Naive B cell (primary cell): ENCODE results near the gene TPRA1. TPM values are rescaled to one million over a fixed set of nuclear protein-coding genes. Genes with fewer than 3 reads are reported as not detected.

Experiments used
- ATAC-seq, 2 donors: fragments of 150-1000 bp; cut with Tn5 transposase; 2 replicates each; pipeline ENCODE4 v1.10.0; 2021; ENCODE audit warnings: low read depth in 2 of 2, mild to moderate bottlenecking in 2 of 2, moderate library complexity in 2 of 2
- DNase-seq: peaks from one replicate; pipeline ENCODE4 v3.0.0; 2022
- H3K27ac Mint-ChIP-seq, 6 donors: one replicate each; pipeline ENCODE4 v1.8.0; 2020 to 2022; ENCODE audit warnings: mild to moderate bottlenecking in 6 of 6, mixed read lengths in 6 of 6, moderate library complexity in 5 of 6, inconsistent platforms in 2 of 6
- H3K27me3 Mint-ChIP-seq, 3 donors: one replicate each; pipeline ENCODE4 v1.8.0; 2021 to 2022; ENCODE audit warnings: mixed read lengths in 3 of 3, mild to moderate bottlenecking in 1 of 3
- H3K36me3 Mint-ChIP-seq, 2 donors: one replicate each; pipeline ENCODE4 v1.8.0; 2020 to 2022; ENCODE audit warnings: mixed read lengths in 2 of 2, inconsistent platforms in 1 of 2, mild to moderate bottlenecking in 1 of 2
- H3K4me1 Mint-ChIP-seq, 3 donors: one replicate each; pipeline ENCODE4 v1.8.0; 2020 to 2022; ENCODE audit warnings: mixed read lengths in 3 of 3, inconsistent platforms in 1 of 3, mild to moderate bottlenecking in 1 of 3, moderate library complexity in 1 of 3
- H3K4me3 Mint-ChIP-seq, 8 donors: one replicate each; pipeline ENCODE4 v1.8.0; 2020 to 2022; ENCODE audit warnings: mild to moderate bottlenecking in 8 of 8, mixed read lengths in 8 of 8, moderate library complexity in 8 of 8, inconsistent platforms in 2 of 8
- H3K9me3 Mint-ChIP-seq, 7 donors: one replicate each; pipeline ENCODE4 v1.8.0; 2020 to 2022; ENCODE audit warnings: mixed read lengths in 7 of 7, mild to moderate bottlenecking in 5 of 7, inconsistent platforms in 2 of 7, moderate library complexity in 1 of 7
- polyA plus RNA-seq, 6 donors: library from polyadenylated mRNA; unstranded; fragments of 300-500 nt; fragmentation: Illumina TruSeq; gene quantifications; one replicate each; pipeline ENCODE4 v1.2.3, GENCODE V29; 2021; ENCODE audit warnings: low read depth in 6 of 6

TPRA1 gene
- polyA plus RNA-seq, 6 donors from 2014 or later: 11.0 to 37.0 (median 18.2) TPM

DNA sequence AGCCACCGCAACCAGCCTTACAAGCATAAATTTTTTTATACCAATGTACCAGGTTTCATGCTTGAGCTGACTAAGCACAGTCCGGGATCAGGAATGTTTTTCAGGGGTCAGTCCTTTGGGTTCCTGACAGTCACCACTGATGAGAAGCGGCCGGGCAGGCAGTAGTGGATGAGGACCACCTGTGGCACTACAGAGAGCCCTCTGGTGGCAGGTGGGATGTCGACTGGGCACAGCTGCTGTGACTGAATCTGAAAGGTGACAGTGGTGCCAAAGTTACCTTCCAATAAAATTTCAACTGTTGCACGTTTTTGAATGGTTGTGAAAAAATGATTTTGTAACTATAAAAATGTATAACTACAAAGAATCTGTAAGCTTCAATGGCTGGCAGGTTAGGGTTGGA lies 34.0 kb downstream of the TPRA1 start:
- peaks cover 0 to 15% of the 10 kb centered on the region in 2 donors for H3K36me3 Mint-ChIP-seq
- ATAC-seq: no peak
- H3K27ac Mint-ChIP-seq: no peak overlapping the region
- H3K4me3 Mint-ChIP-seq: no peak overlapping the region
- peaks cover 0 to 8% (median 7%) of the 10 kb centered on the region in 3 donors for H3K4me1 Mint-ChIP-seq
- DNase-seq: no peak
- peaks cover 5 to 13% (median 12%) of the 10 kb centered on the region in 7 donors for H3K9me3 Mint-ChIP-seq
- H3K27me3 Mint-ChIP-seq: peaks cover 5 to 32% (median 6%) of the 10 kb centered on the region in 3 donors

DNA sequence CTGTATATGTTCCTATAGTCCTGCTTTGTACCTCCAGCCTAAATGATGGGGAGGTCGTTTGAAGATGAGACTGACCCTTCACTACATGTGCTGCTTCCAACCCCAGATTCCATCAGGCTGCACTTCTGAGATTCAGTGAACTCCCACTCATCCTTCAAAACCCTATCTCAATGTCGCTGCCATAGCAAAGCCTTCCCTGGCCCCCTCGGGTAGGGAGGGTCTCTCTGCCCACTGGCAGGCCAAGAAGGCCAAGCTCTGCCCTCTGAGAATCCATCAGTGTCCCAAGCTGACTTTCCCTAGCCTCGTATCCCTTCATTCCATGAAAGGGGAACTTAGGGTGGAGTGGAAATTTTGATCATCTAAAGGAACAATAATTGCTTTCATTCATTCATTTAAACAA lies 35.4 kb downstream of the TPRA1 start:
- Mint-ChIP-seq H3K27ac (peak overlapping the region in 1 of 6 donors; percentile 72), H3K36me3 (peaks cover 0 to 7% of the 10 kb centered on the region in 2 donors), H3K4me1 (peaks cover 0 to 2% (median under 1%) of the 10 kb centered on the region in 3 donors), H3K9me3 (peaks cover 2 to 10% (median 6%) of the 10 kb centered on the region in 7 donors), H3K27me3 (peaks cover 5 to 37% (median 8%) of the 10 kb centered on the region in 3 donors), H3K4me3 (no peak overlapping the region)
- no peak for DNase-seq
- ATAC-seq: no peak

DNA sequence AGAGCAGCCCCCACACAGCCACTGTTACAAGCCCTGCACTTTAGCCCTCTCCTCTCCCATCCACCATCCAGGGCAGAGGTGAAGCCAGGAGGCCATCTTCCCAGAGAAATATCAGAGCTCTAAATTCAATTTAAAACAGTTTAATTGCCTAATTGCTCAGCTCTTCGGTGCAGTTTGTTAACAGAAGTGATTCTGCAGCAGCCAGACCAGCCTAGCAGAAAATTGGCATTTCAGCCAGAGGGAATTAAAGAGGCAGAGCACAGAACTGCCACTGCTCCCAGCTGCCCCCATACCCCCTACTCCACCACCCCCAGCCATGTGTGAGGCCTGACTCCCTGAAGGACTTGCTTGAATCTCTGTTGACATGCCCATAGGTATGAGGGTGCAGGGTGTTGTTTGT lies 38.5 kb downstream of the TPRA1 start:
- Mint-ChIP-seq H3K27ac (no peak overlapping the region), H3K4me3 (peak overlapping the region in 1 of 8 donors; percentile 11), H3K27me3 (peaks cover 5 to 33% (median 10%) of the 10 kb centered on the region in 3 donors), H3K9me3 (no peaks in the 10 kb centered on the region), H3K4me1 (peaks cover 7 to 8% (median 7%) of the 10 kb centered on the region in 3 donors), H3K36me3 (no peaks in the 10 kb centered on the region)
- DNase-seq: no peak
- no peak for ATAC-seq

DNA sequence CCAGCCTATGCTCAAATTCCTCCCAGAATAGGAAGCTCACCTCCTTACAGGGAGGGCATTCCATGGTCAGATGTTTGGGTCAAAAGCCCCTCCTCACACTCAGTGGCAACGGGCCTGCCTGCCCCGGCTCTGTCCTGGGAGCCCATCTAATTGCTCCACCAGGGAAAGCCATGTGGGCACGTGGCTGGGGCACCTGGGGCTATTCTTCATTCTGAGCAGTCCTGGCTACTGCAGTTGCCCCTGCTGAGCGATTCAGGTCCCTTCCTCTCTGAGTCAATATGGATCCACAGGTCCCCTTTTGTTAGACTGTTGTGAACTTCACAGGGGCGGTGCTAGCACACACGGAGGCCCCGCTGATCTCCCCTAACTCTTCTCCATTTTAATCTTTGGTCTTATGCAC lies 39.4 kb downstream of the TPRA1 start:
- Mint-ChIP-seq H3K4me1 (peaks cover 13 to 15% (median 14%) of the 10 kb centered on the region in 3 donors), H3K27ac (no peak overlapping the region), H3K27me3 (peaks cover 5 to 28% (median 10%) of the 10 kb centered on the region in 3 donors), H3K9me3 (no peaks in the 10 kb centered on the region), H3K4me3 (peak overlapping the region in 1 of 8 donors; percentile 11), H3K36me3 (no peaks in the 10 kb centered on the region)
- DNase-seq: no peak
- ATAC-seq: no peak

DNA sequence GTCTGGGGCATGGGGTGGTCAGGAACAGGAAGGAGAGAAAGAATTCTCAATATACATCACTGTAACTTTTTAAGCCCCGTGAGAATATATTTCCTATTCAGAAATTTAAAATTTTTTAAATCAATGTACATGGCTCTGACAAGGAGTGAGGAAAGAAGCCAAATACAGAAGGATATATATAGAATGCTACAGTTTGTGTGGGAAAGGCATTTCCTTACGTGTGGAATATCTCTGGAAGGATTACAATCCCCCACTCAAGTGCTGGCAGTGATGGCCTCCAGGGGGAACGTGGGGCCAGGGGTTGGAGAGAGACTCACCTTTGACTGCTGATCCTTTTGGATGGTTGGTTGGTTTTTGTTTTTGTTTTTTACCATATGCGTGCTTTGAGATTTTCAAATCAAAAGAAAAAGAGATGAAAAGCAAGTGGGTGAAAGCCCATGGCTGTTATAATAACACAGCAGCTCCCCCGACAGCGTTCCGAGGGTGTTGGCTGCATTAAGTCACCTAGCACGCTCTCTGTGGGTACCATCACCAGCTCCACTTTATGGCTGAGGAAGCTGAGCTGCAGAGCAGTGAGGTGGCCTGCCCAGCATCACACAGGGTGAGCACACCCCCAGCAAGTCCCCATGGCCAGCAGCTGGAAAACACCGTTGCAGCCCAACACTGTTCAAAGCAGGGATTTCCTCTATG lies 39.9 kb downstream of the TPRA1 start:
- Mint-ChIP-seq H3K4me3 (no peak overlapping the region), H3K27me3 (peaks cover 5 to 28% (median 10%) of the 10 kb centered on the region in 3 donors), H3K4me1 (peaks cover 13 to 15% (median 14%) of the 10 kb centered on the region in 3 donors), H3K36me3 (no peaks in the 10 kb centered on the region), H3K9me3 (no peaks in the 10 kb centered on the region), H3K27ac (no peak overlapping the region)
- ATAC-seq: no peak
- DNase-seq: no peak

DNA sequence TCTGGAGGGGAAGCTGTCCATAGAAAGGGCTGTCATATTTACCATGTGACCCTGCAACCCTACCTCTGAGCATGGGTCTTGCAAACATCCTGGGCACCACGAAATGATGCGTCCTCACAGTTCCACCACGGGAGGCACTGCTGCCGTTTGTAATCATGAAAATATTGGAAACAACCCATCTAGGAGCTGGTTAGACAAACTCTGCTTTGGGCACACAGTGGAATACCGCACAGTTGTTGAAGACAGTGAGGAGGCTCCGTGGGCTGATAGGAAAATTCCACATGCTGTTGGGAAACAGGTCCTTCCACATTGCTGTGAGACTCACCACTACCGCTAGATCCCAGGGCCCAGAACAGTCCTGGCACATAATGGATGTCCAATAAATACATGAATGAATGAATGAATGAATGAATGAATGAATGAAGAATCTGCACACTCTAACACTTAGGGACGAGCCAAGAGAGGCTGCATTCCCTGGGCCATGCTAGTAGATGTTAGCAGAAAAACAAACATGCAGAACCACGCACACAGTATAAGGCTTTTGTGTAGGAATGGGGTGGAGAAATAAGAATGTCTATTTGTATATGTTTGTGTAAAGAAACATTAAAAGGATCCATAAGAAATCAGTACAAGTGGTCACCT lies 40.6 kb downstream of the TPRA1 start:
- H3K9me3 Mint-ChIP-seq: no peaks in the 10 kb centered on the region
- ATAC-seq (no peak), DNase-seq (no peak)
- H3K36me3 Mint-ChIP-seq: no peaks in the 10 kb centered on the region
- peaks cover 13 to 15% (median 15%) of the 10 kb centered on the region in 3 donors for H3K4me1 Mint-ChIP-seq
- no peak overlapping the region for H3K27ac Mint-ChIP-seq
- H3K27me3 Mint-ChIP-seq: peaks cover under 1 to 26% (median 7%) of the 10 kb centered on the region in 3 donors
- peak overlapping the region in 1 of 8 donors; percentile 47 for H3K4me3 Mint-ChIP-seq

DNA sequence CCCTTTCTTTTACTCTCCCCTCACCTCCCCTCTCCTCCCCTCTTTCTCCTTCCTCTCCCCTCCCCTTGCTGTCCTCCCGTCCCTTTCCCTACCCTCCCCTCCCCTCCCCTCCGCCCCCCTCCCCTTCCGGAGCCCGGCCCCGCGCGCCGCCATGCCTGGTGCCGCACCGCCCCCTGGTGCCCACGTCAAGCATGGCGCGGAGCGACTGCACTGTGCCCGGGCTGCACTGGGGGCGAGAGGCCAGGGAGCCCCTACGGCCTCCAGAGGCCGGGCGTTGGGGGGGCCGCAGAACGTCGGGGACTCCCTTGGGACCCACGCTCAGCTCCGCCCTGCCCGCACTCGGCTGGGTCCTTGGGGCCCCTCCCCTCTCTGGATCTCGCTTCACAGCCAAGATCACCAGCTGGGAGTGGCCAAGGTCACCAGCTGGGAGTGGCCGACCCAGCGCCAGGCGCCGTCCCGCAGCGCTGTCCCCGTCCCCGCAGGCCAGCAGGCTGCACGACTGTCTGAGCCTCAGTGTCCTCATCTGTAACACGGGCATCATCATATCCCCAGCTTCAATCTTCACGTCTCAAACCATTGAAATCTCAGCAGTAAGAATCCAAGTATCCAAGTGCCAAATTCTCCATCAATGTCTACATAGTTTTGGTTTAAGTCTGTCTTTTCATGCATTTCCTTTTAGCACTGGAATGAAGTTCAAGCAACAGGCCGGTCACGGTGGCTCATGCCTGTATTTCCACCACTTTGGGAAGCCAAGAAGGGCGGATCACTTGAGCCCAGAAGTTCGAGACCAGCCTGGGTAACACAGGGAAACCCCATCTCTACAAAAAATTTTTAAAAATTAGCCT lies 42.5 kb downstream of the TPRA1 start:
- H3K9me3 Mint-ChIP-seq: no peaks in the 10 kb centered on the region
- peak overlapping the region in 1 of 6 donors; percentile 63 for H3K27ac Mint-ChIP-seq
- peak overlapping the region; percentile 71 to 90 (median 84) for H3K4me3 Mint-ChIP-seq
- peaks cover 13 to 17% (median 15%) of the 10 kb centered on the region in 3 donors for H3K4me1 Mint-ChIP-seq
- ATAC-seq (peak; percentile 83 to 86), DNase-seq (peak; percentile 61)
- H3K27me3 Mint-ChIP-seq: peaks cover 0 to 9% (median 7%) of the 10 kb centered on the region in 3 donors
- no peaks in the 10 kb centered on the region for H3K36me3 Mint-ChIP-seq

DNA sequence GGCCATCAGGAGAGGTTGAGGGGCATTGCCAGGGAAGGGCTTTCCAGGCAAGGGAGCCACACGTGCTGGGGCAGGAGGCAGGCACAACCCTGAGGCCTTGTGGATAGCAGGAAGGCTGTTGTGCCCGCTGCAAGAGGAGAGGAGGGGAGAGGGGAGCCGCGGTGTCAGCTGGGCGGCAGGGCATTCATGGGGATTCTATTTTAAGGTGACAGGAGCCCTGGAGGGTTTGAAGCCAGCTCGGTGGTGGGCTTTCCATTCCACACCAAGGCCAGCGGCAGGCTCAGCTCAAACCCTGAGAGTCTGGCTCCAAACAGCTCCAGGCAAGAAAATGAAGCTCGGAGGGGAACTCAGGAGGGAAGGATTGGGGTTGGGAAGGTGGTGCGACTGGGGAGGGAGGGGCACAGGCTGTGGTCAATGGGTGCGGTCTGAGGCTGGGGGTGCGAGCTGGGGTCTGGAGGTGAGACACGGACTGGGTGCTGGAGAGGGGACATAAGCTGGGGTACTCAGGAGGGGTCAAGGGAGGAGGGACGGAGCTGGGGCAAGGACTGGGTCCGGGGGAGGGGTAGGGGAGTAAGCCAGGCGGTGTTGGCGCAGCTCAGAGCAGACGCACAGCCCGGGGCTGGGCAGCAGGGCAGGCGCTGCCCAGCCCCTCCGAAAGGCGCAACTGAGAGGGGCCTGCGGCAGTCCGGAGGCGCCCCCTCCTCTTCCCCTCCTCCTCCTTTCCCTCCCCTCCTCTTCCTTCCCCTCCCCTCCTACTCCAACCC lies 43.4 kb downstream of the TPRA1 start:
- Mint-ChIP-seq H3K27ac (peak overlapping the region in 4 of 6 donors; percentile 3 to 89 (median 54)), H3K4me3 (peak overlapping the region; percentile 53 to 90 (median 83)), H3K9me3 (no peaks in the 10 kb centered on the region), H3K27me3 (peaks cover 0 to 9% (median 4%) of the 10 kb centered on the region in 3 donors), H3K4me1 (peaks cover 13 to 17% (median 15%) of the 10 kb centered on the region in 3 donors), H3K36me3 (no peaks in the 10 kb centered on the region)
- DNase-seq: no peak
- ATAC-seq: peak in 1 of 2 donors; percentile 7

DNA sequence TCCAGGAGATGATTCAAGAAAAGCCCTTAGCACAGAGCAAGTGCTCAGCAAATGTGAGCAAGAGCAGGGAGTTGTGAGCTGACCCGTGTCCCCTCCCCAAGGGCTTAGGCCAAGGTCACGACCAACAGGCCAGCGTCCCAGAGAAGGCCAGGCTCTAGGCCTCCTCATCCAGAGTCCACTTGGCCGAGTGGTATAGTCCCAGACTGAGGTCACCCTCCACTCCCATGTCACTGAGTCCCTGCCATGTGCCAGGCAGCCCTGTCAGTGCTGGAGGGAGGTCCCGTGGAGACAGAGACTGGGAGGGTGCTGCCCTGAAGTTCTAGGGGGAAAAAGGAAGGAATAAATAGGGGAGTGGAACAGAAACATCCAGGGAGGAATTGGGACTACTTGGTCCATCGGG lies 44.0 kb downstream of the TPRA1 start:
- H3K4me1 Mint-ChIP-seq: peaks cover 13 to 17% (median 15%) of the 10 kb centered on the region in 3 donors
- no peak for ATAC-seq
- H3K27ac Mint-ChIP-seq: peak overlapping the region in 3 of 6 donors; percentile 3 to 90 (median 89)
- H3K4me3 Mint-ChIP-seq: peak overlapping the region in 7 of 8 donors; percentile 53 to 90 (median 79)
- H3K27me3 Mint-ChIP-seq: peaks cover 0 to 4% (median 4%) of the 10 kb centered on the region in 3 donors
- DNase-seq: no peak
- no peaks in the 10 kb centered on the region for H3K36me3 Mint-ChIP-seq
- H3K9me3 Mint-ChIP-seq: no peaks in the 10 kb centered on the region

DNA sequence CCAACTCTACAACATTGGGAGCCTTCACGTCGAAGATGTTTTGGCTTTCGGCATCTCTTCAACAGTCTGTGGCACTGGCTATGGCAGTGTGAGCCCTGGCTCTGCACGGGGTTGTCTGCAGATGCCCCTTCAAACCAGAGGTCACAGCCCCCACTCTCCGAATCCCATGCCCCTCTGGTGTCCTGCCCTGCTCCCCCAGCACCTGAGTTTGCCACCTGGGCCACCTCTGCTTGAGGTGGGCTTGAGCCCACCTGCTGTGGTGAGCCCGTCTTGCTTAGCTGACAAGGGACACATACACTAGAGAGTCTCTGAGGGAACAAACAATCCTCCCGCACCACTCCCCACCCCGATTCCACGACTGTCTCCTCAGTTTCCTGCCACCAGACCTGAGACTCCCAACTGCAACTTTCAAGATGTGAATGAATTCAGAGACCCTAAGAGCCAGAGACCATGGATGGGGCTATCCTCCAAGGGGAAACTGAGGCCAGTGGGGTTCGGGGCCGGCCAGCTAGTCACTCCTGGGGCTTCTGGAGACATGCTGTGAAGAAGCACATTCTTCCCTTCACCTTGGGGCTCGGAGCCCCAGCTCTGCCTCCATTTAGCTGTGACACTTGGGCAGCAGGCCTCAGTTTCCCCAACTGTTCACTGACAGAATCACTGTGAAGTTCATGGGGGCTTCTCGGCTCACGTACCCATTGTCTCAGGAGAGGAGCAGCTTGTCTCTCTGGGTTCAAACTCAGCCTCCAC lies 44.6 kb downstream of the TPRA1 start:
- no peaks in the 10 kb centered on the region for H3K9me3 Mint-ChIP-seq
- peak overlapping the region in 1 of 6 donors; percentile 26 for H3K27ac Mint-ChIP-seq
- DNase-seq: no peak
- H3K4me1 Mint-ChIP-seq: peaks cover 13 to 17% (median 15%) of the 10 kb centered on the region in 3 donors
- no peaks in the 10 kb centered on the region for H3K36me3 Mint-ChIP-seq
- peaks cover 0 to 4% (median 0%) of the 10 kb centered on the region in 3 donors for H3K27me3 Mint-ChIP-seq
- H3K4me3 Mint-ChIP-seq: peak overlapping the region in 4 of 8 donors; percentile 33 to 79 (median 62)
- no peak for ATAC-seq

DNA sequence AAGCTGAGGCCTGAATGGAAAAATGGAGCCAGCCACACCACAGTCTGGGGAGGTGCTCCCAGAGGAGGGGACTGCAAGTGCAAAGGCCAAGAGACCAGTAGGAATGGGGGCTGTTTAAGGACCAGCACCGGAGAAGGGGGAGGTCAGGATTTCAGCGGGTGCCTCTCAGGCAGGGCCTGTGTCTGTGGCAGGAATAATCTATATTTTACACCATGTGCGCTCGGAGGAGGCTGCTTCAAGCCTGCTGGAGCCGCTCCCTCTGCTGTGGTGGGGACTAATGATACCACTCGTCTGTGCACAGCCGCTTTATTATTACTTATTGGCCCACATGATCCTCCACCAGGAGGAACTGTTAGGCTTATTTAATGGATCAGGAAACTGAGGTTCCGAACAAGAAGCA lies 45.3 kb downstream of the TPRA1 start:
- Mint-ChIP-seq H3K4me1 (peaks cover 13 to 17% (median 15%) of the 10 kb centered on the region in 3 donors), H3K27ac (peak overlapping the region in 1 of 6 donors; percentile 60), H3K36me3 (no peaks in the 10 kb centered on the region), H3K9me3 (no peaks in the 10 kb centered on the region), H3K27me3 (peaks cover 0 to 3% (median 0%) of the 10 kb centered on the region in 3 donors), H3K4me3 (no peak overlapping the region)
- DNase-seq: no peak
- no peak for ATAC-seq

DNA sequence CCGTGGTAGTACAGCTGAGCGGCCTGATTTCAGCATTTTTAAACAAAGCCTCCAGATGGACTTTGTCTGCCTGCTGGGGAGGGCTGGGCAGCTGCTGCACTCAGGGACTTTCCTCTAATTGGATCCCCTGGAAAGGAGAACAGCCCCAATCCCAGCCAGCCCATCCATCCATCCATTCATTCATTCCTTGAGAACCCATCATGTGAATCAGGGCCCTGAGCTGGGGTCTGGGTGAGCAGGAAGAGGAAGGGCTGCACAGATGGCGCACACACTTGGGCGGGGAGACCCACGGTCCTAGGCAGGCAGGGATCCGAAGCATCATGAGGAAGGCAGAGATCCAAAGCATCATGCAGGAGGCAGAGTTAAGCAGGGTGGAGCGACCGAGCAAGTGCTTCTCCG lies 45.7 kb downstream of the TPRA1 start:
- Mint-ChIP-seq H3K9me3 (no peaks in the 10 kb centered on the region), H3K27me3 (no peaks in the 10 kb centered on the region), H3K27ac (peak overlapping the region in 2 of 6 donors; percentile 32 to 60), H3K36me3 (no peaks in the 10 kb centered on the region), H3K4me3 (peak overlapping the region in 3 of 8 donors; percentile 32 to 69 (median 60)), H3K4me1 (peaks cover 13 to 17% (median 15%) of the 10 kb centered on the region in 3 donors)
- ATAC-seq: no peak
- no peak for DNase-seq
